ENCODE data around the gene LRRC75B.
A peak's percentile ranks its signal among the peaks of the same experiment; 100 is the strongest.
"Not testable (repeated sequence)": the region's sequence is repeated elsewhere in the genome, so short reads cannot be mapped to it uniquely, and the experiment has no call there.

Gene LRRC75B, protein sequence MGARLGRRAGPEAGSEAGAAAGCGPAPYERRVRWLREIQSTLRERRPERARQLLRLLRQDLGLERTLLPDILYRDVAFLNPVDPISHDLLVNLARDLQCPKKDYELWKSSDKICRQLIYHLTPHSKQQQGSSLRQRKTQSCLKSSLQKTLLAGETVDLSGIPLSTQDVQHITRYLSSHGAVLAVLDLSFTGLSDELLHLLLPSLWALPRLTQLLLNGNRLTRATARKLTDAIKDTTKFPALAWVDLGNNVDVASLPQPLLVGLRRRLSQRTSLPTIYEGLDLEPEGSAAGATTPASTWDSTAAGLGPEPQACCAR

DNA sequence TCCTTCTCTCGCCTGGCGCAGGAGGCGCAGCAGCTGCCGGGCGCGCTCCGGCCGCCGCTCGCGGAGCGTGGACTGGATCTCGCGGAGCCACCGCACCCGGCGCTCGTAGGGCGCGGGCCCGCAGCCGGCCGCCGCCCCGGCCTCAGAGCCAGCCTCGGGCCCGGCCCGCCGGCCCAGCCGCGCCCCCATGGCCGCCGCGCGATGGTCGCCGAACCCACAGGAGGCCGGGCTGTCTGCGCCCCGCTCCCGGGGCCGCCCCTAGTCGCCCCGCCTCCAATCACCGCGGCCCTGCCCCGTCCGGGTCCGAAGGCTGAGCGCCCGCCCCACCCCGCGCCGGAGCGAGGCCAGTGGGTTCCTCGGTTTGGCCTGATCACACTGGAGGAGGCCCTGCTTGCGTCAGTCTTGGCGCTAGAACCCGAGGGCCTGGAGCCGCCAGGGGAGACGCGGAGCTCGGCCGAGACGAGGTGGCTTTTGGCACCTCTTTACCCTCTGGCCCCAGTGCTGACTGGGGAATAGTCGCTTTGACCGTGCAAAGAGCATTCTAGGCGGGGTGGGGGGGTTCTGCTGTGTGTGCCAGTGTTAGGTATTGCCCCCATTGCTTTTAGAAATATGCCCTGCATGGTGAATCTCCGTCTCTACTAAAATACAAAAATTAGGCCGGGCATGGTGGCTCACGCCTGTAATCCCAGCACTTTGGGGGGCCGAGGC, at the start of gene LRRC75B:
Gene LRRC75B, minus strand, starts transcription at position 223 of the 708 bp plus-strand sequence. Its CDS starts 34 bp downstream, at position 189.
- DNase-seq, result peak; percentile 69

- DNase-seq, result not testable (repeated sequence)
Observed at GRCh38 chr22:24642307-24642706, 49.4 kb upstream of the LRRC75B start.

GRCh38 chr22:24636513-24636912, 43.6 kb upstream of the LRRC75B start:
- DNase-seq, result not testable (repeated sequence)

DNA sequence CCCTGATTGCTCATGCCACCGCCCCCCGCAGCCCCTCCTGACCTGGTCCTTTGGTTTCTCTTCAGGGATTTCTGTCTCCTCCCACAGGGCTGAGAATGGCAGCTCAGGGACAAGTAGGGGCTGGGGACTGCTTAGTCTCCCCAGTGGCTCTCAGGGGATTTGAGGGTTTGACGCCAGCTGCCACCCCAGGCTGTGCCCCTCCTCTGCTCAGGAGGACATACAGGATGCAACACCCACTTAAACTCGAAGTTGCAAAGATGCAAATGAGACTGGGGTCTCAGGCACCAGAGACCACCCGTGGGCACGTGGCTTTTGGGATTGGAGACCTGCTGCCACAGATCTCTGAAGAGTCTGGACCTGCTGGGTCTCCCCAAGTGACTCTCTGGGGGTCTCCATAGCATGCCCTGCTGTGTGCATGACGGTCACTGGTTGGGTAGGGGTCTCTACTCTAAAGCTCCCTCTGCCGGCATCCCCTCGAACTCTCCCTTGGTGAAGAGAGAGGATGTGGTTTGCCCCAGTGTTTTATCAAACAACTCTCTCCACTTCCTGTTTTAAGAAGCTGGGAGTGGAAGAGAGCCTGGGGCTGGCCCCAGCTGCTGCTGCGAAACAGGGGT, 42.0 kb upstream of the LRRC75B start:
- DNase-seq, result peak; percentile 47

- not testable (repeated sequence) for DNase-seq
Observed at GRCh38 chr22:24633231-24634023, 40.6 kb upstream of the LRRC75B start.

DNA sequence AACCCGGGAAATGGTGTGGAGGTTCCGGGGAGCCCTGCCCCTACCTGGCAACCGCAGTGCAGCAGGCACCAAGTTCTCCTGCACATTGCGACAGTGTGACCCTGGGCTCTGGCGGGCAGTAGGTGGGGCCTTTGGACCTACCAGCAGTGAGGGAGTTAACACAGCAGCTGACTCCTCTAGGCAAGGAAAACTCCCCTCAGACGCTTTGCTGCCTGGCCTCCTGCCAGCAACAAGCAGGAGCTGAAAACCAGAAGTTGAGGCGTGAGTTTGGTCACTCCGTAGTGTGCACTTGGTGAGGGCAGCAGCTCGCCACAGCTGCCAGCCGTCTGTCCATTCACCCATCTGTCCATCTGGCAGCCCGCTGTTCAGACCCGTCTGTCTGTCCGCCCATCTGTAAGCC, 39.8 kb upstream of the LRRC75B start:
- DNase-seq, result not testable (repeated sequence)

GRCh38 chr22:24631430-24632122, 38.7 kb upstream of the LRRC75B start:
- not testable (repeated sequence) for DNase-seq

GRCh38 chr22:24630812-24631427, 38.0 kb upstream of the LRRC75B start:
- DNase-seq, result not testable (repeated sequence)

- peak; percentile 38 for DNase-seq
Observed at GRCh38 chr22:24629069-24629468, 36.2 kb upstream of the LRRC75B start.

DNA sequence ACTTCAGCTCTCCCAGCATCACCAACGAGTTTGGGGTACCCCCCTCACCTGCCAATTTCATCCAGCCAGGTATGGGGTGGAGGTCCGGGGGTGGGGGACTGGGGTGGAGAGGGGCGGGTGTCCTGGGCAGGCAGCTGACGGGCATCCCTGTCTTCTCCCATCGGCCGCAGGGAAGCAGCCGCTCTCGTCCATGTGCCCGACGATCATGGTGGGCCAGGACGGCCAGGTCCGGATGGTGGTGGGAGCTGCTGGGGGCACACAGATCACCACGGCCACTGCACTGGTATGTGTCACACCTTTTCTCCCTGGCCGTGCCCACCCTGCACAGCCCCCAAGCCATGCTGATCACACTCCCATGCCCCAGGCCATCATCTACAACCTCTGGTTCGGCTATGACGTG, 35.0 kb upstream of the LRRC75B start:
- not testable (repeated sequence) for DNase-seq

DNA sequence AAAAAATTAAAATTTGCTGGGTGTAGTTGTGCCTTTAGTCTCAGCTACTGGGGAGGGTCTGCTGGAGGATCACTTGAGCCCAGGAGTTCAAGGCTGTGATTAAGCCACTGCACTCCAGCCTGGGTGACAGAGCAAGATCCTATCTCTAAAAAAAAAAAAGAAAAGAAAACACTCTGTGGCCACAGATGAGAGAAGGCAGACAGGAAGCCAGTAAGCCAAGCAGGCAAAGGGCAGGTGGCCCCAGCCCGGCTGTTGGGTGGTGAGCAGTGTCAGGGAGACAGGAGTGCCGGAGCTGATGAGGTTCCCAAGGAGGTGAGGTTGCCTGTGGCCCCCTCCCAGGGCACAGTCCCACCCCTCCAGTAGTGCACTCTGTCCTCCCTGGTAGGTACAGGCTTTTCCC, 29.7 kb upstream of the LRRC75B start:
- DNase-seq, result not testable (repeated sequence)

GRCh38 chr22:24621244-24621643, 28.4 kb upstream of the LRRC75B start:
- DNase-seq, result not testable (repeated sequence)

DNA sequence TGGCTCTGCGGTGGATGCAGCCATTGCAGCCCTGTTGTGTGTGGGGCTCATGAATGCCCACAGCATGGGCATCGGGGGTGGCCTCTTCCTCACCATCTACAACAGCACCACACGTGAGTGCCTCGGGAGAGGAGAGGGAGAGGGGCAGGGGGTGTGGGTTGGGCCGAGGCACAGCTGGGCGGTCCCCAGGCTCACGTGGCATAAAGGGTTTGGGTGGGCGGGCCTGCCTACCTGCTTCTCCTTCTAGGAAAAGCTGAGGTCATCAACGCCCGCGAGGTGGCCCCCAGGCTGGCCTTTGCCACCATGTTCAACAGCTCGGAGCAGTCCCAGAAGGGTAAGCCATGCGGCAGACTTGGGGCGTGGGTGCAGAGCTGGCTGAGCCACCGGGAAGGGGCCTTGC, 21.9 kb upstream of the LRRC75B start:
- DNase-seq, result not testable (repeated sequence)

- not testable (repeated sequence) for DNase-seq
Observed at GRCh38 chr22:24609888-24610287, 17.0 kb upstream of the LRRC75B start.

DNA sequence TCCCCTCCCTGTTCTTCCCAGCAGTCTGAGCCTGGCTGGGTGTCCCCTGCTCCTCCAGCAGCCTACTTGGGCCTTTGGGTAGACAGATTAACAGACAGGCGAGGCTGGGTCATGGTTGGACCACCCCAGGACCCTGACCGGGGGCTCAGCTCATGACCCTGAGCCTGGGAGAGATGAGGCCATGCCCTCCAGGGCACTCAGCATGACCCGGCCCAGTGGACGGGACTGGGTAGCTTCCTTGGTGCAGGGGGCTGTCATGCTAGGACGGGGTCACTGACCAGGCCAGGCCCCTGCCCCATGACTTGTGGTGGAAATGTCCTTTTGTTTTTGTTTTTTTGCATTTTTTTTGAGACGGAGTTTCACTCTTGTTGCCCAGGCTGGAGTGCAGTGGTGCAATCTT, 15.5 kb upstream of the LRRC75B start:
- not testable (repeated sequence) for DNase-seq

DNA sequence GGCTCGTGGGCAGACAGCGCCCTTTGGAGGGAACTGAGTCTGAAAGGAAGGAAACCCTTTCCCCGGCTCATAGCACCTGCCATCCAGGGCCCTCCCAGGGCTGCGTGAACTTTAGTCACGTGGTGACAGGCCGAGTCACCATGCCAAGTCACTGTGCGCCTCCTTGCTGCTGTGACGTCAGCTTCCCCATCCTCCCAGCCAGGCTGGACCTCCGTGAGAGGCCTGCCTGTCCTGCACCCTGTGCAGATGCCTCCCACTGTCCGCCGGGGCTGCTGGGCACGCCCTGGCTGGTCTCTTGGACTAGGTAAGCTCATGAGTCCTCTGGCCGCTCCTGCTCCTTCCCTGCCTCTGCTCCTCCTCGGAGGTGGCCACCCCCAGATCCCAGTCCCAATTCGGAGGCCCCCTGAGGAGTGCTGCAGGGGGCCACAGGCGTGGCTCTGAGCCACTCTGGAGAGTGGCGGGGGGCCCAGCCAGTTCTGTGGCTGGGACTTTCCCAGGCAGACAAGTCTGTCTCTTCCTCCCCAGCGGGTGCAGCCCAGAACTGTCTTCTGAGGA, 14.6 kb upstream of the LRRC75B start:
- peak; percentile 84 for DNase-seq

DNA sequence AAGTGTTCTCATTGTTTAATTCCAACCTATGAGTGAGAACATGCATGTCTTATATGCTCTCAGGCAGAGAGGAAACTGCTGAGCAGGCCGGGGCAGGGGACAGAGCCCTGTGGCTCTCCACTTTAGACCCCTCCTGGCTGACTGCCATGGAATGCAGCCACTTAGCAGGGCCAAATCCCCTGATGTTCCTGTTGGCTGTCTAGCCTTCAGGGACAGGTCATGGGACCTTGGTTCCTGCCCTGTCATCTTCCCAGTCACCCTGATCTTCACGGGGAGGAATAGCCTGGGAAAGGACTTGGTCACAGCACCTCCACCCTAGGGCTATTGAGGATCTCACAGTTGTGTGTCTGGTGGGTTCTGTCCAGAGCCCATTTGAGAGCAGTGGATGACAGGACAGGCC, 13.5 kb upstream of the LRRC75B start:
- not testable (repeated sequence) for DNase-seq

- DNase-seq, result peak; percentile 39
Observed at GRCh38 chr22:24603770-24604629, 11.1 kb upstream of the LRRC75B start.

DNA sequence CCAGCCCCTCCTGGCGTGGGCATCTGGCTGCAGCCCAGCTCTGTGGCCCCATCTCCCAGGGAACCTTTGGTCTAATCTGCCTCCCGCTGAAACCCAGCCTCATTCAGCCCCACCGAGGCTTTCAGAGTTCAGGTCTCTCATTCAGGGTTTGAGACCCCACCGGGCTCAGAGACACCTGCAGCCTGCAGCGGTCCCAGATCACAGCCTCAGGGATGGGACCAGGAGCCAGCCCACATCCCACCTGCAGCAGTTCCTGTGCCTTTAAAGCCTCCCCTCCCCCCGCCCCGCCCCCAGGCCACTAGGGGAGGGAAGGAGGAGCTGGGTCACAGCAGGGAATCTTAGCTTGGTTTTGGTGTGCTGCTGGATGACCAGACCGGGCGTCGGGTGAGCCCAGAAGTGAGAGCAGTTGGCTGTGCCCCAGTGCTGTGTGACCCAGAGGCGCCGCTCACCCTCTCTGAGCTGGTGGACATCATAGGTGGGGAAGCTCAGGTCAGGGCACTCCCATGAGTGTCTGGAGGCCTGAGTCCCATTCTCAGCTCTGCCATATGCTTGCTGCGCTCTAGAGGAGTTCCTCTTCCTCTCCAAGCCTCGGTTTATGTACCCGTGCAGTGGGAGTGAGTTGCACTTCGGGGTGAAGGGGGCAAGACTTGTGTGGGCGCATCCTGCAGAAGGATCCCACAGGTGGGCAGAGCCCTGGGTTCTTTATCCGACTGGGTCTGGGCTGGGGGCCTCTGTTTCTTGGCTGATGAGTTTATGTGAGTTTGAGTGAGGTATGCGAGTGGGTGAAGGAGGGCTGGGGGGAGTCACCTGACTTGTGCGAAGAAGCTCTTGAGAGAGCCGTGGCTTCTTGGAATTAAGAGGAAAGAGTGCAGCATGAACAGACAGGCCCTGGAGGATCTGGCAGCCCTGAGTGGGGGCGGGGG, 10.2 kb upstream of the LRRC75B start, which contains the start of gene GGT1:
Gene GGT1, plus strand, starts transcription at position 347 of the 923 bp plus-strand sequence. CDS start 7,889 bp downstream, outside the sequence.
- DNase-seq, result not testable (repeated sequence)

Measured in activated CD4-positive, alpha-beta T cell treated with anti-CD3 and anti-CD28 coated beads, Interleukin-2, Interleukin-6, amounts not matched to agents 100 ng/mL and 50 ng/mL, durations not matched to agents 16 hours and 8 hours (primary cell).